HEK293 (cell line): Measurements from ENCODE around the gene MAML2.

Experiments
- CTCF ChIA-PET: fragments of 350-600 bp; formaldehyde crosslinking; extraction: SDS; loops from one replicate; lab custom pipeline; 2021; ENCODE audit warnings: antibody characterized with exemption; lab: Yijun Ruan, JAX
- POLR2A ChIA-PET: fragments of 300-600 bp; formaldehyde crosslinking; extraction: SDS; loops from one replicate; lab custom pipeline; 2020; ENCODE audit warnings: antibody characterized with exemption, inconsistent platforms; lab: Yijun Ruan, JAX
- H3K27ac ChIP-seq: fragments of 200-500 bp; sonication (Bioruptor generic); 2 replicates; pipeline ENCODE4 v1.5.1; 2014; ENCODE audit warnings: low read depth, low read length, control low read depth, inconsistent platforms; ENCODE audit errors: extremely low read depth
- H3K36me3 ChIP-seq, 2 experiments: fragments of 200-500 bp in 1 of 2; sonication (Bioruptor generic) in 1 of 2; 1 replicate in 1 of 2; 2 replicates in 1 of 2; pipeline ENCODE4 v1.5.1; 2014 to 2017; ENCODE audit warnings: inconsistent platforms in 2 of 2, low read length in 2 of 2; ENCODE audit not compliant: control insufficient read depth in 2 of 2, insufficient read depth in 1 of 2
- H3K4me1 ChIP-seq: fragments of 200-500 bp; sonication (Bioruptor generic); 2 replicates; pipeline ENCODE4 v1.5.1; 2014; ENCODE audit warnings: mild to moderate bottlenecking, low read length, inconsistent platforms; ENCODE audit not compliant: control insufficient read depth, insufficient read depth
- H3K4me3 ChIP-seq: 2 replicates; pipeline ENCODE4 v1.5.1; 2011; ENCODE audit warnings: low read depth, mild to moderate bottlenecking, control low read depth, low read length, moderate library complexity
- H3K9me3 ChIP-seq: fragments of 200-500 bp; sonication (Bioruptor generic); 2 replicates; pipeline ENCODE4 v1.5.1; 2014; ENCODE audit warnings: low read depth, low read length, inconsistent platforms; ENCODE audit not compliant: control insufficient read depth, insufficient read depth
- BCL11B ChIP-seq: fragments of 450-650 bp; formaldehyde crosslinking; IDR thresholded peaks from 2 replicates; pipeline ENCODE4 v1.5.1; 2016; ENCODE audit warnings: low read depth, missing biosample characterization, missing genetic modification characterization
- FEZF1 ChIP-seq: fragments of 450-650 bp; formaldehyde crosslinking; IDR thresholded peaks from 2 replicates; pipeline ENCODE4 v1.5.1; 2016; ENCODE audit warnings: missing biosample characterization, missing genetic modification characterization
- GFI1B ChIP-seq: fragments of 450-650 bp; formaldehyde crosslinking; IDR thresholded peaks from 2 replicates; pipeline ENCODE4 v1.5.1; 2016; ENCODE audit warnings: missing biosample characterization, missing genetic modification characterization
- KLF9 ChIP-seq: fragments of 450-650 bp; formaldehyde crosslinking; IDR thresholded peaks from 2 replicates; pipeline ENCODE4 v1.5.1; 2016; ENCODE audit warnings: missing biosample characterization, missing genetic modification characterization, low read depth
- MZF1 ChIP-seq: fragments of 450-650 bp; formaldehyde crosslinking; IDR thresholded peaks from 2 replicates; pipeline ENCODE4 v1.5.1; 2017; ENCODE audit warnings: missing biosample characterization, missing genetic modification characterization, borderline replicate concordance
- ZFP41 ChIP-seq: fragments of 450-650 bp; formaldehyde crosslinking; IDR thresholded peaks from 2 replicates; pipeline ENCODE4 v1.5.1; 2016; ENCODE audit warnings: missing biosample characterization, missing genetic modification characterization, borderline replicate concordance
- ZNF112 ChIP-seq: fragments of 450-650 bp; formaldehyde crosslinking; IDR thresholded peaks from 2 replicates; pipeline ENCODE4 v1.5.0; 2017; ENCODE audit warnings: missing biosample characterization, missing genetic modification characterization
- ZNF133 ChIP-seq: fragments of 450-650 bp; formaldehyde crosslinking; IDR thresholded peaks from 2 replicates; pipeline ENCODE4 v1.5.1; 2016; ENCODE audit warnings: missing biosample characterization, missing genetic modification characterization
- ZNF175 ChIP-seq: fragments of 450-650 bp; formaldehyde crosslinking; IDR thresholded peaks from 2 replicates; pipeline ENCODE4 v1.5.1; 2016; ENCODE audit warnings: missing biosample characterization, missing genetic modification characterization
- ZNF394 ChIP-seq: fragments of 450-650 bp; formaldehyde crosslinking; IDR thresholded peaks from 2 replicates; pipeline ENCODE4 v1.5.1; 2016; ENCODE audit warnings: missing biosample characterization, missing genetic modification characterization, mild to moderate bottlenecking, moderate library complexity, borderline replicate concordance
- ZNF670 ChIP-seq: fragments of 450-650 bp; formaldehyde crosslinking; IDR thresholded peaks from 2 replicates; pipeline ENCODE4 v1.5.1; 2016; ENCODE audit warnings: missing biosample characterization, missing genetic modification characterization, low read depth
- ZNF677 ChIP-seq: fragments of 450-650 bp; IDR thresholded peaks from 2 replicates; pipeline ENCODE4 v1.5.0; 2018; ENCODE audit warnings: missing biosample characterization, mild to moderate bottlenecking, missing genetic modification characterization, moderate library complexity
- ZNF747 ChIP-seq: fragments of 450-650 bp; formaldehyde crosslinking; IDR thresholded peaks from 2 replicates; pipeline ENCODE4 v1.5.1; 2016; ENCODE audit warnings: missing biosample characterization, missing genetic modification characterization
- ZNF785 ChIP-seq: fragments of 450-650 bp; formaldehyde crosslinking; IDR thresholded peaks from 2 replicates; pipeline ENCODE4 v1.5.1; 2016; ENCODE audit warnings: missing biosample characterization, missing genetic modification characterization
- ZSCAN16 ChIP-seq: fragments of 450-650 bp; formaldehyde crosslinking; IDR thresholded peaks from 2 replicates; pipeline ENCODE4 v1.5.1; 2016; ENCODE audit warnings: missing biosample characterization, missing genetic modification characterization
- TF ChIP-seq, protein P1 (sequence below): fragments of 450-650 bp; formaldehyde crosslinking; IDR thresholded peaks from 2 replicates; pipeline ENCODE4 v1.5.1; 2016; ENCODE audit warnings: missing biosample characterization, missing genetic modification characterization
- TF ChIP-seq, protein P2 (sequence below): fragments of 450-650 bp; formaldehyde crosslinking; IDR thresholded peaks from 2 replicates; pipeline ENCODE4 v1.5.1; 2016; ENCODE audit warnings: missing biosample characterization, missing genetic modification characterization, low read depth
- TF ChIP-seq, protein P3 (sequence below): fragments of 450-650 bp; formaldehyde crosslinking; IDR thresholded peaks from 2 replicates; pipeline ENCODE4 v1.5.1; 2017; ENCODE audit warnings: missing biosample characterization, missing genetic modification characterization

The MAML2 gene

GRCh38 chr11:96052921-96053651 is 289.9 kb downstream of the MAML2 start (continued):
- TF ChIP-seq, protein P1, sequence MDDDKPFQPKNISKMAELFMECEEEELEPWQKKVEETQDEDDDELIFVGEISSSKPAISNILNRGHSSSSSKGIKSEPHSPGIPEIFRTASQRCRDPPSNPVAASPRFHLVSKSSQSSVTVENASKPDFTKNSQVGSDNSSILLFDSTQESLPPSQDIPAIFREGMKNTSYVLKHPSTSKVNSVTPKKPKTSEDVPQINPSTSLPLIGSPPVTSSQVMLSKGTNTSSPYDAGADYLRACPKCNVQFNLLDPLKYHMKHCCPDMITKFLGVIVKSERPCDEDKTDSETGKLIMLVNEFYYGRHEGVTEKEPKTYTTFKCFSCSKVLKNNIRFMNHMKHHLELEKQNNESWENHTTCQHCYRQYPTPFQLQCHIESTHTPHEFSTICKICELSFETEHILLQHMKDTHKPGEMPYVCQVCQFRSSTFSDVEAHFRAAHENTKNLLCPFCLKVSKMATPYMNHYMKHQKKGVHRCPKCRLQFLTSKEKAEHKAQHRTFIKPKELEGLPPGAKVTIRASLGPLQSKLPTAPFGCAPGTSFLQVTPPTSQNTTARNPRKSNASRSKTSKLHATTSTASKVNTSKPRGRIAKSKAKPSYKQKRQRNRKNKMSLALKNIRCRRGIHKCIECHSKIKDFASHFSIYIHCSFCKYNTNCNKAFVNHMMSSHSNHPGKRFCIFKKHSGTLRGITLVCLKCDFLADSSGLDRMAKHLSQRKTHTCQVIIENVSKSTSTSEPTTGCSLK (tag by site-specific recombination), result no peak

- POLR2A ChIA-PET, result no interaction called here
- CTCF ChIA-PET, result interaction anchor here (1.4 kb wide), 1 partner anchor 291 kb away, joined by 3 read pairs; the partner anchor contains the start of gene MAML2
- TF ChIP-seq ZNF394 (no peak), MZF1 (tag by site-specific recombination) (no peak), ZNF747 (tag by site-specific recombination) (no peak), ZNF133 (tag by site-specific recombination) (no peak), ZSCAN16 (no peak), ZNF670 (tag by site-specific recombination) (no peak)
- H3K4me1 ChIP-seq, result no peaks in the 10 kb centered on the region
- H3K4me3 ChIP-seq, result no peak overlapping the region
- H3K27ac ChIP-seq, result no peak overlapping the region
- H3K36me3 ChIP-seq, result no peaks in the 10 kb centered on the region
- no peaks in the 10 kb centered on the region for H3K9me3 ChIP-seq
These were observed 291.2 kb downstream of the MAML2 start for GRCh38 chr11:96051820-96052219.

- Histone ChIP-seq H3K9me3 (no peaks in the 10 kb centered on the region), H3K27ac (no peak overlapping the region), H3K36me3 (no peaks in the 10 kb centered on the region), H3K4me3 (no peak overlapping the region), H3K4me1 (no peaks in the 10 kb centered on the region)
- ChIA-PET CTCF (no interaction called here), POLR2A (no interaction called here)
- TF ChIP-seq ZNF112 (tag by site-specific recombination), result no peak
- no peak for TF ChIP-seq FEZF1
- no peak for TF ChIP-seq KLF9 (tag by site-specific recombination)
- TF ChIP-seq, protein P2, sequence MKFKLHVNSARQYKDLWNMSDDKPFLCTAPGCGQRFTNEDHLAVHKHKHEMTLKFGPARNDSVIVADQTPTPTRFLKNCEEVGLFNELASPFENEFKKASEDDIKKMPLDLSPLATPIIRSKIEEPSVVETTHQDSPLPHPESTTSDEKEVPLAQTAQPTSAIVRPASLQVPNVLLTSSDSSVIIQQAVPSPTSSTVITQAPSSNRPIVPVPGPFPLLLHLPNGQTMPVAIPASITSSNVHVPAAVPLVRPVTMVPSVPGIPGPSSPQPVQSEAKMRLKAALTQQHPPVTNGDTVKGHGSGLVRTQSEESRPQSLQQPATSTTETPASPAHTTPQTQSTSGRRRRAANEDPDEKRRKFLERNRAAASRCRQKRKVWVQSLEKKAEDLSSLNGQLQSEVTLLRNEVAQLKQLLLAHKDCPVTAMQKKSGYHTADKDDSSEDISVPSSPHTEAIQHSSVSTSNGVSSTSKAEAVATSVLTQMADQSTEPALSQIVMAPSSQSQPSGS (tag by site-specific recombination), result no peak
- TF ChIP-seq ZNF785 (tag by site-specific recombination), result no peak
- TF ChIP-seq BCL11B (tag by site-specific recombination), result no peak
- TF ChIP-seq, protein P3, sequence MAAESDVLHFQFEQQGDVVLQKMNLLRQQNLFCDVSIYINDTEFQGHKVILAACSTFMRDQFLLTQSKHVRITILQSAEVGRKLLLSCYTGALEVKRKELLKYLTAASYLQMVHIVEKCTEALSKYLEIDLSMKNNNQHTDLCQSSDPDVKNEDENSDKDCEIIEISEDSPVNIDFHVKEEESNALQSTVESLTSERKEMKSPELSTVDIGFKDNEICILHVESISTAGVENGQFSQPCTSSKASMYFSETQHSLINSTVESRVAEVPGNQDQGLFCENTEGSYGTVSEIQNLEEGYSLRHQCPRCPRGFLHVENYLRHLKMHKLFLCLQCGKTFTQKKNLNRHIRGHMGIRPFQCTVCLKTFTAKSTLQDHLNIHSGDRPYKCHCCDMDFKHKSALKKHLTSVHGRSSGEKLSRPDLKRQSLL (tag by site-specific recombination), result no peak
- no peak for TF ChIP-seq GFI1B
- TF ChIP-seq ZFP41 (tag by site-specific recombination), result no peak
- no peak for TF ChIP-seq ZNF677
- TF ChIP-seq ZNF175 (tag by site-specific recombination), result no peak
These were observed 292.4 kb downstream of the MAML2 start for GRCh38 chr11:96050435-96051182.
